ENCODE results near the gene CXCL14.

Gene CXCL14

DNA sequence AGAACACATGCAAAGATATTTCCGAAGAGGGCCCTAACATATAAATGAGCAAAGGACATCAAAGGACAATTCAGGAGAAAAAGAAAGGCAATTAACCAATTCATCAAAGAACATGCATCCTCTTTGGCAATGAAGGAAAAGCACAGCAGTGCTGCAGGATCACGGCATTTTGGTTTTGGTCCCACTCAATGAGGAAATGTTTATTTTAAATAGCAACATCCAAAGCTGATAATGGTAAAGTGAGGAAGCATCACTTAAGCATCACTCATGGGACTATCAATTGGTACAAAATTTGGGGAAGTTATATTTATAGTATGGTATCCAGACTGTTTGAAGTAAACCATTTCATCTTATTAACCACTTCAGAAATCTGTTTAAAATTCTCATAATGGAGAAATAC lies 5.5 kb upstream of the CXCL14 start:
- TF ChIP-seq, protein P1, sequence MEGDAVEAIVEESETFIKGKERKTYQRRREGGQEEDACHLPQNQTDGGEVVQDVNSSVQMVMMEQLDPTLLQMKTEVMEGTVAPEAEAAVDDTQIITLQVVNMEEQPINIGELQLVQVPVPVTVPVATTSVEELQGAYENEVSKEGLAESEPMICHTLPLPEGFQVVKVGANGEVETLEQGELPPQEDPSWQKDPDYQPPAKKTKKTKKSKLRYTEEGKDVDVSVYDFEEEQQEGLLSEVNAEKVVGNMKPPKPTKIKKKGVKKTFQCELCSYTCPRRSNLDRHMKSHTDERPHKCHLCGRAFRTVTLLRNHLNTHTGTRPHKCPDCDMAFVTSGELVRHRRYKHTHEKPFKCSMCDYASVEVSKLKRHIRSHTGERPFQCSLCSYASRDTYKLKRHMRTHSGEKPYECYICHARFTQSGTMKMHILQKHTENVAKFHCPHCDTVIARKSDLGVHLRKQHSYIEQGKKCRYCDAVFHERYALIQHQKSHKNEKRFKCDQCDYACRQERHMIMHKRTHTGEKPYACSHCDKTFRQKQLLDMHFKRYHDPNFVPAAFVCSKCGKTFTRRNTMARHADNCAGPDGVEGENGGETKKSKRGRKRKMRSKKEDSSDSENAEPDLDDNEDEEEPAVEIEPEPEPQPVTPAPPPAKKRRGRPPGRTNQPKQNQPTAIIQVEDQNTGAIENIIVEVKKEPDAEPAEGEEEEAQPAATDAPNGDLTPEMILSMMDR (IDR thresholded peaks at IDR 0.05; ENCODE audit: insufficient read depth, low read depth, low read length, missing control alignments): no peak
- no peak for DNase-seq (ENCODE audit: low read depth)
- no peak overlapping the region for H3K4me3 ChIP-seq (ENCODE audit: low read length)

DNA sequence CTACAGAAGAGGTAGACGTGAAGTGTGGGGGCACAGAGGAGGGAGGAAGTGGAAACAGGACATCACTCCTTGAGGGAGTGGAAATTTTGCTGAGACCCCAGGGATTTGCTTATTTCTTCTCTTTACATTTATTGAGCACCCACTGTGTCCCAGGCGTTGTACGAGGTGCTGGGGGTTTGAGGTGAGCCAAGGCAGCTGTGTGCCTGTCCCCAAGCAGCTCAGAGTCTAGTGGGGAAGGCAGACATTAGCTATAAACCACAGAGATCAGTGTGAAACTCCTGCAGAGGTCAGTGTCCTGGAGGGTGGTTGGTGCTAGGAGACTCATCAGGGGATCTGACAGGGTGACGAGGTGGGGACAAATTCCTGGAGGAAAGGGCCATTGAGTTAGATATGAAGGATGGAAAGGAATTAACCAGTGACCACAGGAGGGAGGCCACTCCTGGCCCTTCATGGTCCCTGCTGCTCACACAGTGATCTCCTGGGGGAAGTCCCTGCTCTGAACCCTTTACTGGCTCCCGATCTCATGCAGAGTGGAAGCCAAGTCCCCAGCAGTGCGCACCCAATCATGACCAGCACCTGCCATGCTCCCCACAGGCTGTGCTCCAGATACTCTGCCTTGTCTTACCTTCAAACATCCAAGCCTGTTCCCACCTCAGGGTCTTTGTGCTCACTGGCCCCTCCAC lies 3.4 kb upstream of the CXCL14 start:
- TF ChIP-seq, protein P1 (IDR thresholded peaks at IDR 0.05; ENCODE audit: insufficient read depth, low read depth, low read length, missing control alignments): no peak
- no peak for DNase-seq (ENCODE audit: low read depth)

DNA sequence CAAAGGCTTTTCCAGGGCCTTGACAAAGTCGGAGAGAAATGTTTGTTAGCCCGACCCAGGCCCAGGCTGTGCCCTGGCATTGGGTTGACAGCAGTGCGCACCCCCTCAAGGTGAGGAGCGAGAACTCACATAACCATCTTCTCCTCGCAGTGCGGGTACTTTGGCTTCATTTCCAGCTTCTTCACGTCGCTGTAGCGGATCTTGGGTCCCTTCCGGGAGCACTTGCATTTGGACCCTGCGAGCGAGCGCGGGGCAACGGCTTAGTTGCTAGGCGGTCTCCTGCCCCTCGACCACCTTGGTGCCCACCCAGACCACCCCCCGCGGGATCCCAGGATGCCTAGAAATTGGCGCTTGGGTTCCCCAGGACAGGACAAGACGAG lies 496 bp downstream of the CXCL14 start:
- DNase-seq (ENCODE audit: low read depth): no peak
- TF ChIP-seq, protein P1 (IDR thresholded peaks at IDR 0.05; ENCODE audit: insufficient read depth, low read depth, low read length, missing control alignments): no peak
- H3K4me3 ChIP-seq (ENCODE audit: low read length): peak overlapping the region; percentile 36

More for the DNA sequence above, 3.4 kb upstream of the CXCL14 start:
- no peak overlapping the region for H3K4me3 ChIP-seq (ENCODE audit: low read length)

DNA sequence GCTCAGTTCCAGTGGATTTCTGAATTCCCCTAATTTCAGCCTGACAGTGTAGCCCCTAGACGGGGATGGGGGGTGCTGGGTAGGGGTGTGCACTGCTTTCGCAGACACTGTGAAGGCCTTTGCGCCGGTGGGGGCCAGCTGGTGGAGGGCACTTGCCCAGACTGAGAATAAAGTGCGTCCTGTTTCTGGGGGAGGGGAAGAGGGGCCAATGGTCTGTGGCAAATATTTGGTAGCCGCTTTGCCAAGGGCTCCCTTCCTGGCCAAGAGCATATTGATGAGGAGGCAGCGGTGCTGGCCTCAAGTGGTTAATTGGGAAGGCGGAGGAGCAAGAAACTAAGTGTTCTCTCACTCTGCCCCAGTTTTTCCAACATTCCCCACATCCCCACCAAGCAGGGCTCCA lies 1.4 kb downstream of the CXCL14 start:
- peak overlapping the region; percentile 36 for H3K4me3 ChIP-seq (ENCODE audit: low read length)
- DNase-seq (ENCODE audit: low read depth): no peak
- TF ChIP-seq, protein P1 (IDR thresholded peaks at IDR 0.05; ENCODE audit: insufficient read depth, low read depth, low read length, missing control alignments): no peak

DNA sequence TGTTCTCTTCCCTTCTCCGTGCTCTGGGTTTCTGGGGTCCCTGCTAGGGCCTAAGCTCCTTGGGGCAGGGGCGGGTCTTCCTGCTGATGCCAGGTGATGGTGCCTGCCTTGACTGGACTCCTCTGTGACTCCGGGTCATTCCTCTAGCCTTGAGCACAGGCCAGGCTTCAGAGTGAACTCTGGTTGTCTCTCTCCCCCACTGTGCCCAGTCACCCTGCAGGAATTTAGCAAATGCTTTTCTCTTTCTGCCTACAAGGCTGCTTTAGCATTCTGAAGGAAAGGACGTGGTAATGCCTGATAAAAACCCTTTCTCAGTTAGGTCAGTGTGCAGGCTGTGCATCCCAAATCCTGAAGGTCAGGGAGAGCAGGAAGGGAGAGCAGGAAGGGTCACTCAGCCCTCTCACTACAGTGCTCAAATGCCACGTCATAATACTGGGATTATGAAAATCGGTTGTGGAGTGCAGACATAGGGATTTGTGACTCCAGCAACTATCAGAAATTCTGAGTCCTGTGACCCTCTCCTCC lies 2.7 kb downstream of the CXCL14 start:
- DNase-seq (ENCODE audit: low read depth): no peak
- no peak overlapping the region for H3K4me3 ChIP-seq (ENCODE audit: low read length)
- TF ChIP-seq, protein P1 (IDR thresholded peaks at IDR 0.05; ENCODE audit: insufficient read depth, low read depth, low read length, missing control alignments): no peak

DNA sequence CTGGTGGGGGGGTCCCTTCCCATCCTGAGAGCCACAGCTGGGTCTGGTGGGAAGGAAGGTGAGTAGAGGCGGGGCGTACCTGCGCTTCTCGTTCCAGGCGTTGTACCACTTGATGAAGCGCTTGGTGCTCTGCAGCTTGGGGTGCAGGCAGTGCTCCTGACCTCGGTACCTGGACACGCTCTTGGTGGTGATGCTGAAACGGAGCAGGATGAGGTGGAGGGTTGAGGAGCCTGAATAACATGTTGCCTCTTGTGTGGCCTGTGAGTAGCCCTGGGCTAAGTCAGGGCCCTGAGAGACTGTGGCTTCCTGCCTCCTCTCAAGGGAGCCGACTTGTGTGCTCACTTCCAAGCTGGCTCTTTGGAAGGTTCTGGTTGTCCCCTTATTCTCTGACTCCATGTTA lies 4.3 kb downstream of the CXCL14 start:
- H3K4me3 ChIP-seq (ENCODE audit: low read length): no peak overlapping the region
- TF ChIP-seq, protein P1 (IDR thresholded peaks at IDR 0.05; ENCODE audit: insufficient read depth, low read depth, low read length, missing control alignments): no peak
- DNase-seq (ENCODE audit: low read depth): peak; percentile 53

DNA sequence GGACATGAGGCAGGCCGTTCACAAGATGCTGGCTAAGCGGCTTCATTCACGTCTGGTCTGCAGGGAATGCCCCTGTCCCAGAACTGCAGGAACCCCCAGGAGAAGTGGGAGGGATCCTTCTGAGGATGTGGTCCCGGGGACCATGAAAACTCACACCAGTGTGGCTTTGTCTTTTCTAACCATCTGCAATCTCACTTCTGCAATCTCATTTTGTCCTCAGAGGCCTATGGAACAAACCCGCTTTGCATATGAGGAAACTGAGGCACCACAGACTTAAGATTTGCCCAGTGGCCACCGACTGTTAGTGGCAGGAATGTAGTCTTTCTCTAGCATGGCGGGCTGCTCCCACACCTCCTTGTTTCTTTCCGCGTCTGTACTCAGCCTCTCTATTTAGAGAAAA lies 6.9 kb downstream of the CXCL14 start:
- no peak for DNase-seq (ENCODE audit: low read depth)
- H3K4me3 ChIP-seq (ENCODE audit: low read length): no peak overlapping the region
- TF ChIP-seq, protein P1 (IDR thresholded peaks at IDR 0.05; ENCODE audit: insufficient read depth, low read depth, low read length, missing control alignments): no peak

Measured in epithelial cell of esophagus (primary cell).